ENCODE results near the gene HARS1.
A peak's percentile ranks its signal among the peaks of the same experiment; 100 is the strongest.
"Not testable (repeated sequence)": the region's sequence is repeated elsewhere in the genome, so short reads cannot be mapped to it uniquely, and the experiment has no call there.

The HARS1 gene

GRCh38 chr5:140690941-140691924 is at the start of gene HARS1, which contains the start of gene HARS2:
HARS1 (minus strand) TSS chr5:140691370; CDS start chr5:140691304, 66 bp downstream.
HARS2 (plus strand) TSS chr5:140691455; CDS start chr5:140691649, 194 bp downstream.
- peak; percentile 94 for DNase-seq

- no peak for DNase-seq
Observed at GRCh38 chr5:140737486-140737885, 46.3 kb upstream of the HARS1 start.

GRCh38 chr5:140734354-140734753 is 43.2 kb upstream of the HARS1 start:
- no peak for DNase-seq

- DNase-seq = no peak
Observed at GRCh38 chr5:140733098-140733497, 41.9 kb upstream of the HARS1 start.

- peak; percentile 17 for DNase-seq
Observed at GRCh38 chr5:140725799-140726471, 34.8 kb upstream of the HARS1 start.

GRCh38 chr5:140721395-140721794 is 30.2 kb upstream of the HARS1 start:
- DNase-seq = not testable (repeated sequence)

- not testable (repeated sequence) for DNase-seq
Observed at GRCh38 chr5:140720738-140721137, 29.6 kb upstream of the HARS1 start.

- no peak for DNase-seq
Observed at GRCh38 chr5:140718266-140718592, 27.1 kb upstream of the HARS1 start.

GRCh38 chr5:140716238-140716637 is 25.1 kb upstream of the HARS1 start:
- DNase-seq = not testable (repeated sequence)

- DNase-seq = no peak
Observed at GRCh38 chr5:140713562-140714094, 22.5 kb upstream of the HARS1 start.

- no peak for DNase-seq
Observed at GRCh38 chr5:140711794-140712193, 20.6 kb upstream of the HARS1 start.

GRCh38 chr5:140710899-140711552 is 19.9 kb upstream of the HARS1 start:
- peak; percentile 79 for DNase-seq

- DNase-seq = not testable (repeated sequence)
Observed at GRCh38 chr5:140708787-140709186, 17.6 kb upstream of the HARS1 start.

GRCh38 chr5:140707812-140708211 is 16.6 kb upstream of the HARS1 start:
- no peak for DNase-seq

- peak; percentile 99 for DNase-seq
Observed at GRCh38 chr5:140700177-140701144, 9.3 kb upstream of the HARS1 start, which contains the start of gene ZMAT2. ZMAT2 (plus strand) TSS chr5:140700447; CDS start chr5:140700461, 14 bp downstream.

- DNase-seq = no peak
Observed at GRCh38 chr5:140696891-140697492, 5.8 kb upstream of the HARS1 start.

- DNase-seq = no peak
Observed at GRCh38 chr5:140694276-140694675, 3.1 kb upstream of the HARS1 start.

- no peak for DNase-seq
Observed at GRCh38 chr5:140690376-140690932, 716 bp downstream of the HARS1 start.

GRCh38 chr5:140678993-140679392 is 12.2 kb downstream of the HARS1 start:
- no peak for DNase-seq

- no peak for DNase-seq
Observed at GRCh38 chr5:140677947-140678346, 13.2 kb downstream of the HARS1 start.

GRCh38 chr5:140674629-140675028 is 16.5 kb downstream of the HARS1 start:
- no peak for DNase-seq
